Measurements from ENCODE around the gene PARD3. TPM values are rescaled to one million over a fixed set of nuclear protein-coding genes. Genes with fewer than 3 reads are reported as not detected.

Gene PARD3
- total RNA-seq, 1 experiment from 2014 or later = 61.9 TPM

DNA sequence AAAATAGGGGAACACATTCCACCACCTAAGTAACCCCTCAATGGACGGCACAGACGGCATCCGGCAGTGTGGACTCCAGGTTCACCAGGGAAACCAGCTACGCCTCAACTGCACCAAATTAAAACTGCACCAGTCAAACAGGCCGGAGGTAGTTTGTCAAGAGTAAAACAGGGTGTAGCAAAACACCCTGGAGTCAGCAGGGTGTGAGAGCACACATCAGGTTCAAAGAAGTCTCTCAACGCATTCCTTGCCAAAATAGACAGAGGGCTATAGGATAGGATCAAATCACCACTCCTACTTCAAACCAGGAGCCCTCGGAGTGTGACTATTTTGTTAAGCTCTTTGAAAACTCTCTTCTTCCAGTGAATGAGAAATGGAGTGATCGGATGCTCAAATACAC lies 135.9 kb downstream of the PARD3 start:
- in situ Hi-C loops (cut with HindIII; ENCODE audit: low sequenced_read_pairs) = no loop called here
- DNase-seq (ENCODE audit: low spot score) = no peak

DNA sequence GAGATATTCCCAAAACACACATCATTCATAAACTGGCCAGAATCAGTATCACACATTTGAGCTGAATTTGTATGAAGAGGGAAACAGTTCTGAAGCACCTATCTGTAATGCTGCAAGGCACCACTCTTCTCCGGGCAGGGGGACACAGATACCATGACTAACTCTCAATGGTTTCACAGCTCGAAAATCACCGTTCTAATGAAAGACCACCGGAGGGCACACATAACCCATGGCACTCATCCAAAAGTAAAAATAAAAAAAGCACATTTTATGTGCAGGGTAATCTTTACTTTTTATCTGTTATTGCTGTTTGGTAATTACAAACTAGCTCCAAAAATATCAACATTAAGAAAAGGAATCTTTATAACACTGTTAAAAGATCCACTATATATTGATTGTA lies 137.5 kb downstream of the PARD3 start:
- no peak for DNase-seq (ENCODE audit: low spot score)
- in situ Hi-C loops (cut with HindIII; ENCODE audit: low sequenced_read_pairs) = no loop called here

DNA sequence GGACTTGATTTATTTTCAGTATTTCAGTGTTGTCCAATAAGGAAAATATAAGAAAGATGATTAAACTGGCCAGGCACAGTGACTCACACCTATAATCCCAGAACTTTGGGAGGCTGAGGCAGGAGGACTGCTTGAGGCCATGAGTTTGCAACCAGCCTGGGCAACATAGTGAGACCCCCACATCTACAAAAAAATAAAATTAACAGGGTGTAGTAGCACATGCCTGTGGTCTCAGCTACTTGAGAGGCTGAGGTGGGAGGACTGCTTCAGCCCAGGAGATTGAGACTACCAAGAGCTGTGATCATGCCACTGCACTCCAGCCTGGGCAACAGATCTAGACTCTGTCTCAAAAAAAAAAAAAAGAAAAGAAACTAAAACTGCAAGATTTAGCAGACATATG lies 138.0 kb downstream of the PARD3 start:
- DNase-seq (ENCODE audit: low spot score) = no peak
- in situ Hi-C loops (cut with HindIII; ENCODE audit: low sequenced_read_pairs) = no loop called here

DNA sequence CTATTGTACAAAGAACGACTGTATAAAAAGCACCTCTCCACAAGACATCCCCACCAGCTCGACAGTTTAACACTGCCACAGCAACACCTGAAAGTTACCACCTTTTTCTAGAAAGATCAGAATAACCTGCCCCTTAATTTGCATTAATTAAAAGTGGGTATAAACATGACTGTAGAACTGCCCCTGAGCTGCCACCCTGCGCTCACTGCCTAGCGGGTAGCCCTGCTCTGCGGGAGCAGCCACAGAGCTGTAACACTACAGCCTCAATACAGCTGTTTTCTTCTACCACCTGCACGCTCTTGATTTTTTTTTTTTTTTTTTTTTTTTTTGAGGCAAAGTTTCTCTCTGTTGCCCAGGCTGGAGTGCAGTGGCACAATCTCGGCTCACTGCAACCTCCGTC lies 140.9 kb downstream of the PARD3 start:
- no peak for DNase-seq (ENCODE audit: low spot score)
- in situ Hi-C loops (cut with HindIII; ENCODE audit: low sequenced_read_pairs) = no loop called here

DNA sequence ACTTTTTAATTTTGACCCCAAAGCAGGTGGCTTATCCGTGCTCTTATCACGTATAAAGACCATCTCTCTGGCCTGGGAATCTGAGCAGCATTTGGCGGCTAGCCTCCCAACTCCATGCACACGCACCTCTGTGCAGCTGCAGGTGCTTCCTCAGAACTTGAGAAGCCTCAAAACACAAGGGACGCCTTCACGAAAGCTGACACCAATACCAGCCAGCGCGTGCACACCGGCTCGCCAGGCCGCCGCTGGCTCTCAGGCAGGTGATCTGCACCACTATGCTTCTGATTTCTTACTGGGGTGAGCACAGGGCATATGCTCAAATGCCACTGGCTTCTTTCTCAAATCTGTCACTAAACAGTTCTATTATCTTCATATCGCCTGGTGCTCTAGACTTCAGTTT lies 145.0 kb downstream of the PARD3 start:
- no peak for DNase-seq (ENCODE audit: low spot score)
- in situ Hi-C loops (cut with HindIII; ENCODE audit: low sequenced_read_pairs) = no loop called here

DNA sequence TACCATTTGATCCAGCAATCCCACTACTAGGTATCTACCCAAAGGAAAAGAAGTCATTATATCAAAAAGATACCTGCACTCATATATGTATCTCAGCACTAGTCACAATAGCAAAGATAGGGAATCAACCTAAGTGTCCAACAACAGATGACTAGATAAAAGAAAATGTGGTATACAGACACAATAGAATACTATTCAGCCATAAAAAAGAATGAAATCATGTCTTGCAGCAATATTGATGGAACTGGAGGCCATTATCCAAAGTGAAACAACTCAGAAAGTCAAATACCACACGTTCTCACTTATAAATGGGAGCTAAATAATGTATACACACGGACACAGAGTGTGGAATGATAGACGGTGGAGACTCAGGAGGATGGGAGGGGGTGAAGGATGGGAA lies 146.0 kb downstream of the PARD3 start:
- in situ Hi-C loops (cut with HindIII; ENCODE audit: low sequenced_read_pairs) = no loop called here
- no peak for DNase-seq (ENCODE audit: low spot score)

DNA sequence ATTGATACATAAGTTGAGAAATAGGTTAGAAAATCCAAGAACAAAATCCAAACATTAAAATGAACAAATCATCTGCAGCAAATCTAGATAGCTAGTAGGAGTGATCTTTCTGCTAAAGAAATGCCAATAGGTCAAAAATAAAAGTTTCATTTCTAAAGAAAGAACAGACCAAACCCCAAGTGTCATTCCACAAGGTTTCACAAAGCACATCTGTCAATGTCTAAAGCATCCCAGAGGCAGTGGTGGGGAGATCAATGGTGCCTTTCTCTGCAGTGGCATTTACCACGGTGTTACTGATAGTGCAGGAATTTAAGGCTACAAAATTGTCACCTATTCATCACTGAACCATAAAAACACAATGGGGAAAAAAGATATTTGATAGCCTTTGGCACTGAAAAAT lies 147.9 kb downstream of the PARD3 start:
- in situ Hi-C loops (cut with HindIII; ENCODE audit: low sequenced_read_pairs) = no loop called here
- DNase-seq (ENCODE audit: low spot score) = no peak

DNA sequence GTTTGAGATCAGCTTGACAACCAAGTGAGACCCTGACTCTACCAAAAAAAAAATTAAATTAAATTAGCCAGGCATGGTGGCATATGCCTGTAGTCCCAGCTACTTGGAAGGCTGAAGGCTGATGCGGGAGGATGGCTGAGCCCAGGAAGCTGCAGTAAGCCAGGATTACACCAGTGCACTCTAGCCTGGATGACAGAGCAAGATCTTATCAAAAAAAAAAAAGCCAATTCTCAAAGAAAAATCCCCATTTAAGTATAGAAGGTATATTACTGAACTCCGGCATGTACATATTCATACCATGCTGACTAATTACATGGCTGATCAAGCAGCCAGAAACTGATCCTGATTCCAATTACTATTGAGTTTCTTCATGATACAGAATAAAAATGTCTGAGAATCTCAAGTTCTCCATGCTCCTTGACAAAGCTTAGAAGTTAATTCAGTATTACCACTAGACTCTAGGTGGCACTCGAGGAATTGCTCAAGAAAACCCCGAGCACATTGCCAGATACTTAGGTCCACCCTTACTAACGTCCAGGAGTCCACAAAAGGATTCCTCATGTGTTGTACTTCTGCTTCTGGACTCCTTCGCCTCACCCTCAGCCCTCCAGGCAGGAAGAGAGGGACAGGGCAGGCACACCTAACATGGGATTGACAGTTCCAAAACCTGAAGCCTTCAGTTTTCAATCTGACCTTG lies 148.9 kb downstream of the PARD3 start:
- peak; percentile 56 for DNase-seq (ENCODE audit: low spot score)
- in situ Hi-C loops (cut with HindIII; ENCODE audit: low sequenced_read_pairs) = no loop called here

DNA sequence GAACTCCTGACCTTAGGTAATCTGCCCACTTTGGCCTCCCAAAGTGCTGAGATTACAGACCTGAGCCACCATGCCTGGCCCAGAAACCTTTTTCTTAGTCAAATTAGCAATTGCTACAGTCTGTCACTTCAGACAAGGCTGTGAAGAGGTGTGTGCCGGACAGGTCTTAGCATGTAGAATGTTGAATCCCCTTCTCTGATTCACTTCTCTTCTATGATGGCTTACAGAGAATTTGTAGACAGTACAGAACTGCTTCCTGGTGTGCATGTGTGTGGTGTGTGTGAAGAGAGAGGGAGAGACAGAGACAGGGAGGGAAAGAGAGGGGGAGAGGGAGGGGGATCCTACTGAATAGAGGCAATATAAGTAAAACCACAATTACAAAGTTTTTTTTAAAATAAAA lies 150.4 kb downstream of the PARD3 start:
- in situ Hi-C loops (cut with HindIII; ENCODE audit: low sequenced_read_pairs) = no loop called here
- DNase-seq (ENCODE audit: low spot score) = no peak

DNA sequence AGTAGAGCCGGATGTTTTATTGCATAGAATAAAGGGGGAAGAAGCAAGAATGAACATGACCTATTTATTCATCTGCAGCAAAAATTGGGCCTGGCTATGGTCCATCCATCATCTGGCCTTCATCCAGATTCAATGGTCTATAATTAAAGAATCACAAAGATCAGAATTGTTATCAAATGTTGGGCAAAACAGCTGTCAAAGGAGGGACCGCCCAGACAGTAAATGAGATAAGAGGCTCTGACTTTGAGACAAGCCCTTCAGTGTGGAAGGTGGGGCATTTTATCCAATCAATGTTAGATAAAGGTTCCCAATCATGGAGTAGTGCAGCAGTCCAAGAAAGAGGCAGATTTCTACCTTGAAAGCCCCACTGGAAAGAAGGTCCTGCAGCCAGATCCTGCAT lies 153.5 kb downstream of the PARD3 start:
- in situ Hi-C loops (cut with HindIII; ENCODE audit: low sequenced_read_pairs) = no loop called here
- no peak for DNase-seq (ENCODE audit: low spot score)

DNA sequence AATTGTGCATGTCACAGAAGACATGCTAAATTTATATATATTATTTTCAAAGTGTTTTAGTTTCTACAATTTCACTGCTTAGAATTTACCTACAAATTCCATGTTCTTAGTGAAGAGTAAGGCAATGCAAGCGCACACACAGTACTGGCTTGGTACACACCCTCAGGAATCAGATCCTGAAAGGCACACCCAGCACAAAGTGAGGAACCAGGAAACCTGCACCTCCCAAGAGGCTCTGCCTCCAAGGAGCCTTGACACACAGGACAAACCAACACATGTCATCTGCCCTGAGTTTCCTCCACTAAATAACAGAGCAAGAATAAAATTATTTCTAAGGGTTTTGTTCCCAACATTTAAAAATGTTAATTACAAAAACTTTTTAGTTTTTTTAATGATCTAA lies 156.2 kb downstream of the PARD3 start:
- in situ Hi-C loops (cut with HindIII; ENCODE audit: low sequenced_read_pairs) = no loop called here
- no peak for DNase-seq (ENCODE audit: low spot score)

DNA sequence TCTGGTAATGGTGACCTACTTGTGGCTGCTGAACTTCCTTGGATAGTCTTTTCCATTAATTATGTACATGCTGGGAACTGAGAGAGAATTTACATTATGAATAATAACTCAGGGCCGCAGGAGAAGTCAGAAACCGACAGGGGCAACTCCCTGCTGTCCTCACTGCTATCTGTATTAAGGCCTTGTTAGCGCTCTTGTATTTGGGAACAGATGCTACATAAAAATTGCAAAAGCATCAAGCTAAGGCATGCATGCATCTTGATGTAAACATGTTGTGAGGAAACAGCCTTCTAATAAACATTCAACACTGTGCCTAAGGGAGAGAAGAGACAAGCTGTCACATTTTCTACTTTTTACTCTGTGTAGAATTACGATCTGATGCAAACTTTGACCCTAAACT lies 158.4 kb downstream of the PARD3 start:
- in situ Hi-C loops (cut with HindIII; ENCODE audit: low sequenced_read_pairs) = no loop called here
- DNase-seq (ENCODE audit: low spot score) = no peak

DNA sequence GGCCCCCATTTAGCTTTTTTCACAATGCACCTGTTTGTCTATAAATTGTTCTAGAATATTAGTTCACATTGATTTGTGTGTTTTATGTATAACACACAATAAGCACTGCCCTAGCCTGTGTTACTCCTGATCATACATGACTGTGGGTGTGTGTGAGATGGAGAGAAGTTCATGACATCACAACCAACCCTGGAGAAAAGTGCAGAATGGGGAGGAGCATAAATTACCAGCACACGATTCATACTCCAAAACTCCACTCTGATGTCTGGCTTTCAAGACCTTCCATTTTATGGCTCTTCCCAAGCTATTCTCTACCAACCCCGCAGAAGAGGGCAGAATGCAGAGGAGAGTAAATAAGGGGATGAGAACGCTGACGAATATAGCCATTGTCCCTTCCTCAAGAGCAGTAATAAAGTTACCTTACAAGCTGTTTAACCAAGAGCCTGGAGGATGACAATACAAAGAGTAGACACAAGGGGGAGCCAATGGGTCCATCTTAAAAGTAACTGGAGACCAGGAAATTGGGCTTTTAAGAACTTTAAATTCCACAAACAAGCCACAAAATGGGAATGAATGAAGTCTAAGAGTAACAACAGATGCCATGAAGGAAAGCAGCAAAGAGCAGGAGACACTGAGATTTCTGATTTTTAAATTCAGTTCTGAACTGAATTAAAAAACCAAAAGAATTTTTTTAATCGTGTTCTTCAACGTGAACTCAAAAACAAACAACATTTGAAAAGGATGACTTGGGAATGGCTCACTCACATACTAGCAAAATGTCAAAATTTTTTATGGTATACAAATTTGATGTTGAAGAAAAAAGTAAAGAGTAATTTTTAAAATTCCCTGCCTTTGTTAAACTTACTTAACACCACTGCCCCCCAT lies 159.6 kb downstream of the PARD3 start:
- peak; percentile 34 for DNase-seq (ENCODE audit: low spot score)
- in situ Hi-C loops (cut with HindIII; ENCODE audit: low sequenced_read_pairs) = no loop called here

DNA sequence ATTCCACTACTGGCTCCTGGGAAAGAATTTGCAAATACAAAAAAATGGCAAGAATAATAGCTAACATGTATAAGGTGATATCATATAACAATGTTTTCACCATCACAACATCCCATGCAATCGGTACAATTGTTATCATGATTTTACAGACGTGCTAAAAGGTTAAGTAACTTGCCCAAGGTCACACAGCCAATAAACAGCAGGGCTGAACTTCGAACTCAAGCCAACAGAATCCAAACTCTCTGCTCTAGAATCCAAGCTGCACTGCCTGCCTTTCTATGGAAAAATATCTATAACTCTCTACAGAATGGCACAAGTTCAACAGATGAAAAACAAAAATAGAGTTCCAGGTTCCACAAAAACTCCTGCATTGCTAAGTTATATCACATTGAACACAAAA lies 160.9 kb downstream of the PARD3 start:
- in situ Hi-C loops (cut with HindIII; ENCODE audit: low sequenced_read_pairs) = no loop called here

DNA sequence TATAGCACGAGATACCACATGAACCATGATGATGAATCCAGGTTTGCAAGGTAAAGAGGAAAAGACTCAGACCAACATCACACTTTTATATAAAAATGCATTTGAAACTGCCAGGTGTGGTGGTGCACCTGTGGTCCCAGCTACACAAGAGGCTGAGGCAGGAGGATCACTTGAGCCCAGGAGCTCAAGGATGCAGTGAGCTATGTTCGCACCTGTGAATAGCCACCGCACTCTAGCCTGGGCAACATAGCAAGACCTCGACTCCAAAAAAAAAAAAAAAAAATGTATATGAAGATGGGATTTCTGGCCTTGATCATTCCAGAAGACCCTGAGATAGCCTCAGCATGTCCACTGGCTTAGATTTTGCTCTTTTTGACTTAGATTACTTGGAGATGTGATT lies 161.6 kb downstream of the PARD3 start:
- in situ Hi-C loops (cut with HindIII; ENCODE audit: low sequenced_read_pairs) = no loop called here
- DNase-seq (ENCODE audit: low spot score) = no peak

More for the DNA sequence above, 160.9 kb downstream of the PARD3 start:
- no peak for DNase-seq (ENCODE audit: low spot score)

DNA sequence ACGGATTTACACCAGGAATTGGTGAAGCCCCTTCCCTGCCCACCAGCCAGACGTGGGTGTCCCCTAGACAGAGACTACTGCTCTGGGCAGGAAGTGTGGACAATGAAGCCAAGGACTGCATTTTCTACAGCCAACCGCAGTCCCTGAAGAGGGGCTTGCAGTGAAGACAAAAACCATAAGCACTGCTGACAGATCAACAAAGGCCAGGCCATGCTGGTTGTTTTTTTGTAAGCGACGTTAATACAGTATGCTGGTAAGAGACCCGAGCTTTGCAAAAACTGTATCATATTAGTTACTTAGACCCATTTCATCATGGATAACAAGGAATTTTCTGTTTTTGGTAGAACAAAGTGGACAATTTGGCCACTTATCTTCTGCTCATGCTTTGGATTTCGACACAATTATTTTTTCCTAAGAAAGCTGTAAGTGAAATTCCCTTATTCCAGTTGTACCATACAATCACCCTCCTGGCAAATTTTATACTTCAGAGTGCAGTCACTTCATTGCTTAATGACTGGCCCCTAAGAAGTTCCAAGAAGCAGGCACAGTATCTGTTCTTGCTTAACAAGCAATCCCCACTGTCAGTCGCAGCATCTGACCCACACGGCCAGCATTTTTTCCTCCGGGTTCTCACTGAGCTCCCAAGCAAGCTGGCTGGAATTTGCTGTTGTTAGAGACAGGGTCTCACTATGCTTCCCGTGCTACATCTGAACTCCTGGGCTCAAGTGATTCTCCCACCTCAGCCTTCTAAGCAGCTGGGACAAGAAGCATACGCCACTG lies 163.5 kb downstream of the PARD3 start:
- no peak for DNase-seq (ENCODE audit: low spot score)
- in situ Hi-C loops (cut with HindIII; ENCODE audit: low sequenced_read_pairs) = no loop called here

DNA sequence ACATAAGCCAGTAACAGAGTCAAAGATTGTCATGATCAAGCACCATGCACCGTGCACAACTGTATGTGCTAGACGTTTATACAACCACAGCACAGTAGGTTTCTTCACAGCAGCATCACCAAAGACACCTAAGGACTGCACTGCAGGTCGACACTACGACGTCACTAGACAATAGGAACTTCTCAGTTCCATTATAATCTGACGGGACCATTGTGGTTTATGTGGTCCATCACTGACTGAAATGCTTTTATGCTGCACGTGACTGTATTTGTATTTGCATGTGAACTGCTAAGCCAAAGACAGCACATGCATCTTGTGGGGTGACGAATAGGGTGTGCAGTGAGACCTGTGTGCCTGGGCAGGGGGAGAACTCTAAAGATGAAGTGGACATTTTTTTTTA lies 164.9 kb downstream of the PARD3 start:
- in situ Hi-C loops (cut with HindIII; ENCODE audit: low sequenced_read_pairs) = no loop called here
- no peak for DNase-seq (ENCODE audit: low spot score)

DNA sequence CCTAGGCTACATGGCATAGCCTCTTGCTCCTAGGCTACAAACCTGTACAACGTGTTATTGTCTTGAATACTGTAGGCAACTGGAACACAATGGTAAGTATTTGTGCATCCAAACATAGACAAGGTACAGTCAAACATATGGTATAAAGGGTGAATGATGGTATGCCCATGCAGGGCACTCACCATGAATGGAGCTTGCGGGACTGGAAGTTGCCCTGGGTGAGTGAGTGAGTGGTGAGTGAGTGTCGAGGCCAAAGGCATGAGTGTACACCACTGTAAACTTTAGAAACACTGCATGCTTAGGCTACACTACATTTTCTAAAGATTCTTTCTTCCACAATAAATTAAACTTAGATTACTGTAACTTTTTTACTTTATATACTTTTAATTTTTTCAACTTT lies 165.7 kb downstream of the PARD3 start:
- in situ Hi-C loops (cut with HindIII; ENCODE audit: low sequenced_read_pairs) = no loop called here
- DNase-seq (ENCODE audit: low spot score) = no peak

DNA sequence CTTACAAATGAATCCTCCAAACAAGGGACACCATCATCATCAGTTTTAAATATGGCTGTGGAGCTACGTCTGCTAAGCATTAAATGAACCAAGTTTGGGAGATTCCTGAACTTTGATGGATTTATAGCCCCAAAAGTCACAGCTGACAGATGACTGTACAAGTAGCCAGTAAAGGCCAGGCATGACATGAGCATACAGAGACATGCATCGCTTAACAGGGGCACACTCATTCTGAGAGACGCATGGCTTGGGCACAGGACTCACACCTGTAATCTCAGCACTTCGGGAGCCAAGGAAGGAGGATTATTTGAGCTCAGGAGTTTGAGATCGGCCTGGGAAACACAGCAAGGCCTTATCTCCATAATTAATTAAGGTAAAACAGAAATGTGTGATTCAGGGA lies 166.2 kb downstream of the PARD3 start:
- in situ Hi-C loops (cut with HindIII; ENCODE audit: low sequenced_read_pairs) = no loop called here
- no peak for DNase-seq (ENCODE audit: low spot score)

All from G401 (cell line).